ENCODE data around the gene DBN1.

The DBN1 gene

GRCh38 chr5:177509991-177510566, 36.6 kb upstream of the DBN1 start:
- TF ChIP-seq CTCF (IDR thresholded peaks at IDR 0.05; ENCODE audit: low read depth, low read length, missing control alignments) = no peak
- DNase-seq (ENCODE audit: low read depth) = no peak
- peak overlapping the region; percentile 62 for H3K4me3 ChIP-seq (ENCODE audit: low read depth, low read length)

- DNase-seq (ENCODE audit: low read depth) = no peak
- TF ChIP-seq CTCF (IDR thresholded peaks at IDR 0.05; ENCODE audit: low read depth, low read length, missing control alignments) = no peak
- H3K4me3 ChIP-seq (ENCODE audit: low read depth, low read length) = peak within 1 kb of the TSS; percentile 62
Measured at GRCh38 chr5:177509381-177509951, 36.0 kb upstream of the DBN1 start, which contains the start of gene DOK3. Gene DOK3 (minus strand): TSS chr5:177509826. CDS start chr5:177509540, 286 bp downstream.

- peak overlapping the region; percentile 62 for H3K4me3 ChIP-seq (ENCODE audit: low read depth, low read length)
- no peak for DNase-seq (ENCODE audit: low read depth)
- no peak for TF ChIP-seq CTCF (IDR thresholded peaks at IDR 0.05; ENCODE audit: low read depth, low read length, missing control alignments)
Measured at GRCh38 chr5:177508837-177509236, 35.4 kb upstream of the DBN1 start.

- peak overlapping the region; percentile 62 for H3K4me3 ChIP-seq (ENCODE audit: low read depth, low read length)
- no peak for TF ChIP-seq CTCF (IDR thresholded peaks at IDR 0.05; ENCODE audit: low read depth, low read length, missing control alignments)
- DNase-seq (ENCODE audit: low read depth) = no peak
Measured at GRCh38 chr5:177508221-177508611, 34.8 kb upstream of the DBN1 start.

- DNase-seq (ENCODE audit: low read depth) = no peak
- no peak for TF ChIP-seq CTCF (IDR thresholded peaks at IDR 0.05; ENCODE audit: low read depth, low read length, missing control alignments)
- H3K4me3 ChIP-seq (ENCODE audit: low read depth, low read length) = peak overlapping the region; percentile 62
Measured at GRCh38 chr5:177507596-177508220, 34.3 kb upstream of the DBN1 start.

GRCh38 chr5:177507165-177507564, 33.7 kb upstream of the DBN1 start:
- peak; percentile 49 for TF ChIP-seq CTCF (IDR thresholded peaks at IDR 0.05; ENCODE audit: low read depth, low read length, missing control alignments)
- no peak for DNase-seq (ENCODE audit: low read depth)
- peak overlapping the region; percentile 62 for H3K4me3 ChIP-seq (ENCODE audit: low read depth, low read length)
